WERI-Rb-1 (cell line): ENCODE results near the gene RABGEF1.
"Not testable (repeated sequence)": the region's sequence is repeated elsewhere in the genome, so short reads cannot be mapped to it uniquely, and the experiment has no call there.

Source experiments
- DNase-seq: peaks from one replicate; pipeline ENCODE4 v3.0.0-alpha.2; 2020
- H3K27ac ChIP-seq: fragments of 250-450 bp; sonication (Bioruptor Pico); 2 replicates; pipeline ENCODE4 v1.5.1; 2020; ENCODE audit warnings: mild to moderate bottlenecking, moderate library complexity
- H3K27me3 ChIP-seq: fragments of 250-450 bp; sonication (Bioruptor Pico); 2 replicates; pipeline ENCODE4 v1.5.1; 2021; ENCODE audit warnings: mild to moderate bottlenecking, low read depth, moderate library complexity; ENCODE audit not compliant: insufficient read depth, severe bottlenecking
- H3K36me3 ChIP-seq: fragments of 250-450 bp; sonication (Bioruptor Pico); 2 replicates; pipeline ENCODE4 v1.5.1; 2020; ENCODE audit warnings: mild to moderate bottlenecking, moderate library complexity
- H3K4me3 ChIP-seq: 2 replicates; pipeline ENCODE4 v1.5.1; 2011; ENCODE audit warnings: low read depth, mild to moderate bottlenecking, control low read depth, low read length
- H3K9me3 ChIP-seq: fragments of 250-450 bp; sonication (Bioruptor Pico); 2 replicates; pipeline ENCODE4 v1.5.1; 2021; ENCODE audit warnings: mild to moderate bottlenecking, moderate library complexity; ENCODE audit not compliant: severe bottlenecking
- CTCF ChIP-seq: IDR thresholded peaks from 2 replicates; pipeline ENCODE4 v1.5.1; 2011; ENCODE audit warnings: low read depth, mild to moderate bottlenecking, control low read depth, inconsistent platforms, low read length

The RABGEF1 gene

GRCh38 chr7:66776800-66777442, 36.4 kb downstream of the RABGEF1 start:
- Histone ChIP-seq H3K9me3 (no peaks in the 10 kb centered on the region), H3K4me3 (no peak overlapping the region), H3K36me3 (peaks cover 27% of the 10 kb centered on the region), H3K27me3 (no peaks in the 10 kb centered on the region), H3K27ac (no peak overlapping the region)
- no peak for DNase-seq
- TF ChIP-seq CTCF: no peak

- no peak for TF ChIP-seq CTCF
- Histone ChIP-seq H3K9me3 (no peaks in the 10 kb centered on the region), H3K36me3 (peaks cover 28% of the 10 kb centered on the region), H3K4me3 (no peak overlapping the region), H3K27ac (no peak overlapping the region), H3K27me3 (no peaks in the 10 kb centered on the region)
- DNase-seq: no peak
Measured at GRCh38 chr7:66778201-66778600, 37.7 kb downstream of the RABGEF1 start.

GRCh38 chr7:66779669-66780409, 39.3 kb downstream of the RABGEF1 start:
- Histone ChIP-seq H3K27me3 (no peaks in the 10 kb centered on the region), H3K27ac (no peak overlapping the region), H3K9me3 (no peaks in the 10 kb centered on the region), H3K4me3 (no peak overlapping the region), H3K36me3 (peaks cover 29% of the 10 kb centered on the region)
- no peak for TF ChIP-seq CTCF
- no peak for DNase-seq

GRCh38 chr7:66781408-66782090, 41.0 kb downstream of the RABGEF1 start:
- Histone ChIP-seq H3K9me3 (no peaks in the 10 kb centered on the region), H3K27ac (no peak overlapping the region), H3K36me3 (peaks cover 33% of the 10 kb centered on the region), H3K27me3 (no peaks in the 10 kb centered on the region), H3K4me3 (no peak overlapping the region)
- TF ChIP-seq CTCF: no peak
- DNase-seq: no peak

GRCh38 chr7:66782875-66783274, 42.3 kb downstream of the RABGEF1 start:
- DNase-seq, H3K4me3 ChIP-seq, H3K27me3 ChIP-seq, H3K9me3 ChIP-seq, H3K27ac ChIP-seq: not testable (repeated sequence)
- peaks cover 34% of the 10 kb centered on the region for H3K36me3 ChIP-seq

GRCh38 chr7:66783887-66784595, 43.5 kb downstream of the RABGEF1 start:
- not testable (repeated sequence) for H3K27ac ChIP-seq, H3K27me3 ChIP-seq, H3K4me3 ChIP-seq, H3K9me3 ChIP-seq, DNase-seq
- peaks cover 36% of the 10 kb centered on the region for H3K36me3 ChIP-seq
